Neural cell (in vitro differentiated cells): Measurements from ENCODE around the gene LMAN2. TPM values are rescaled to one million over a fixed set of nuclear protein-coding genes. Genes with fewer than 3 reads are reported as not detected.

Source experiments
- H2AFZ ChIP-seq: fragments of 200-600, 300-800 bp; sonication (generic), shearing (Covaris generic); 2 replicates; pipeline ENCODE4 v1.6.0; 2014; ENCODE audit warnings: low read depth, mild to moderate bottlenecking, antibody characterized with exemption, low read length, moderate library complexity
- H3F3A ChIP-seq: fragments of 200-600 bp; shearing (Covaris generic); 2 replicates; pipeline ENCODE4 v1.6.1; 2016; ENCODE audit warnings: mild to moderate bottlenecking, moderate library complexity, mixed read lengths, antibody characterized with exemption, low read length; ENCODE audit not compliant: insufficient read depth, poor library complexity, severe bottlenecking
- H3K27ac ChIP-seq: fragments of 200-600, 300-800 bp; sonication (generic), shearing (Covaris generic); 2 replicates; pipeline ENCODE4 v1.5.1; 2014; ENCODE audit warnings: mild to moderate bottlenecking, low read length, moderate library complexity
- H3K27me3 ChIP-seq: fragments of 300-800, 200-600 bp; sonication (generic), shearing (Covaris generic); 2 replicates; pipeline ENCODE4 v1.6.0; 2014; ENCODE audit warnings: mild to moderate bottlenecking, low read depth, low read length, moderate library complexity; ENCODE audit not compliant: insufficient read depth
- H3K36me3 ChIP-seq: fragments of 300-800, 200-600 bp; sonication (generic), shearing (Covaris generic); 2 replicates; pipeline ENCODE4 v1.5.1; 2014; ENCODE audit warnings: mild to moderate bottlenecking, antibody characterized with exemption, low read length, moderate library complexity; ENCODE audit not compliant: insufficient read depth
- H3K4me2 ChIP-seq: fragments of 300-800, 200-600 bp; sonication (generic), shearing (Covaris generic); 2 replicates; pipeline ENCODE4 v1.6.0; 2014; ENCODE audit warnings: mild to moderate bottlenecking, low read length
- H3K4me3 ChIP-seq: fragments of 300-800, 200-600 bp; sonication (generic), shearing (Covaris generic); 2 replicates; pipeline ENCODE4 v1.5.1; 2014; ENCODE audit warnings: mild to moderate bottlenecking, low read length, moderate library complexity
- H3K79me2 ChIP-seq: fragments of 200-600 bp; shearing (Covaris generic); replicated peaks from 2 replicates; pipeline ENCODE4 v1.6.0; 2014; ENCODE audit warnings: mild to moderate bottlenecking, low read length, moderate library complexity; ENCODE audit not compliant: insufficient read depth
- H3K9ac ChIP-seq: fragments of 300-800, 200-600 bp; sonication (generic), shearing (Covaris generic); 2 replicates; pipeline ENCODE4 v1.6.1; 2016; ENCODE audit warnings: mild to moderate bottlenecking, low read length, mixed read lengths
- H3K9me2 ChIP-seq: fragments of 200-600 bp; shearing (Covaris generic); 2 replicates; pipeline ENCODE4 v1.6.1; 2016; ENCODE audit warnings: mild to moderate bottlenecking, low read length, mixed read lengths; ENCODE audit not compliant: insufficient read depth
- H3K9me3 ChIP-seq: fragments of 200-600, 300-800 bp; sonication (generic), shearing (Covaris generic); 2 replicates; pipeline ENCODE4 v1.6.1; 2016; ENCODE audit warnings: mild to moderate bottlenecking, mixed run types, low read length, moderate library complexity, mixed read lengths
- H4K20me1 ChIP-seq: fragments of 200-600 bp; shearing (Covaris generic); 2 replicates; pipeline ENCODE4 v1.6.1; 2016; ENCODE audit warnings: mild to moderate bottlenecking, mixed run types; ENCODE audit not compliant: insufficient read depth
- EP300 ChIP-seq: fragments of 450-650 bp; conservative IDR thresholded peaks from 2 replicates; pipeline ENCODE4 v1.6.1; 2014; ENCODE audit warnings: antibody characterized with exemption, mild to moderate bottlenecking, moderate library complexity; ENCODE audit not compliant: poor library complexity, severe bottlenecking
- EZH2 ChIP-seq: fragments of 200-600, 300-800 bp; shearing (Covaris generic), sonication (generic); IDR thresholded peaks from 2 replicates; pipeline ENCODE4 v1.6.1; 2014; ENCODE audit warnings: antibody characterized with exemption, low read length, borderline replicate concordance, mild to moderate bottlenecking; ENCODE audit not compliant: insufficient read depth, poor library complexity, severe bottlenecking
- MXI1 ChIP-seq: fragments of 450-650 bp; conservative IDR thresholded peaks from 2 replicates; pipeline ENCODE4 v1.6.1; 2014; ENCODE audit warnings: antibody characterized with exemption, mild to moderate bottlenecking; ENCODE audit not compliant: poor library complexity, severe bottlenecking
- POLR2AphosphoS5 ChIP-seq: IDR thresholded peaks from 2 replicates; pipeline ENCODE4 v1.6.1; 2012
- RAD21 ChIP-seq: fragments of 450-650 bp; conservative IDR thresholded peaks from 2 replicates; pipeline ENCODE4 v1.6.1; 2014; ENCODE audit warnings: antibody characterized with exemption, mild to moderate bottlenecking, moderate library complexity
- REST ChIP-seq: IDR thresholded peaks from 2 replicates; pipeline ENCODE4 v1.6.1; 2012; ENCODE audit warnings: borderline replicate concordance
- SMC3 ChIP-seq: fragments of 450-650 bp; conservative IDR thresholded peaks from 2 replicates; pipeline ENCODE4 v1.6.1; 2014; ENCODE audit warnings: antibody characterized with exemption, mild to moderate bottlenecking, moderate library complexity; ENCODE audit not compliant: poor library complexity
- TAF1 ChIP-seq: IDR thresholded peaks from 2 replicates; pipeline ENCODE4 v1.6.1; 2012; ENCODE audit warnings: low read depth
- polyA plus RNA-seq: library from polyadenylated mRNA; depleted of rRNA; stranded (reverse); fragments of >200 nt; gene quantifications from 2 replicates; pipeline ENCODE4 v1.2.3, GENCODE V29; 2014
- TF ChIP-seq, protein P1 (sequence below): fragments of 450-650 bp; IDR thresholded peaks from 2 replicates; pipeline ENCODE4 v1.5.1; 2014; ENCODE audit warnings: antibody characterized with exemption, mild to moderate bottlenecking, moderate library complexity; ENCODE audit not compliant: poor library complexity, severe bottlenecking

The LMAN2 gene
- polyA plus RNA-seq, 1 donor from 2014 or later = 155 TPM

DNA sequence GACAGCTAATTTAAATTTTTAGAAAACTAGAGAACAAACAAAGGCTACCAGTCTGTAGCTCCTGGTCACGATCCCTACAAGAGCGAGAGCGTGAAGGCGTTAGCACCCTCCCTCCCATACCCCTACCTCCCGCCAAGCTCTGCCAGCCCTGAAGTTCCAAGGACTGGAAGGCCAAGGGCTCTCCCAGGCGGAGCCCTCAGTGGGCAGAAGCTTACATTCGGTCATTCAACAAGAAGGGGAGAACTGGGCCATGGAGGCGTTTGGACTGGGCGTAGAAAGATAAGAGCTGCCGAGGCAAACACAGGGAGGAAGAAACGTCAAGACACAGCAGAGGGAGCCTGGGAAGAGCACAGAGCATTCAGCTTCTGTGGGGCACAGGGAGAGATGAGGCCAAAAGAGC is 42.7 kb downstream of the LMAN2 start:
- no peak overlapping the region for H3K4me3 ChIP-seq
- H3K27me3 ChIP-seq = no peaks in the 10 kb centered on the region
- no peaks in the 10 kb centered on the region for H3K9me2 ChIP-seq
- H3K36me3 ChIP-seq = no peaks in the 10 kb centered on the region
- no peaks in the 10 kb centered on the region for H3F3A ChIP-seq
- H3K79me2 ChIP-seq = peaks cover 13% of the 10 kb centered on the region
- no peaks in the 10 kb centered on the region for H3K9me3 ChIP-seq
- TF ChIP-seq EP300 (no peak), RAD21 (no peak), POLR2AphosphoS5 (no peak), SMC3 (no peak), REST (no peak), MXI1 (no peak), TAF1 (no peak), EZH2 (no peak)
- TF ChIP-seq, protein P1, sequence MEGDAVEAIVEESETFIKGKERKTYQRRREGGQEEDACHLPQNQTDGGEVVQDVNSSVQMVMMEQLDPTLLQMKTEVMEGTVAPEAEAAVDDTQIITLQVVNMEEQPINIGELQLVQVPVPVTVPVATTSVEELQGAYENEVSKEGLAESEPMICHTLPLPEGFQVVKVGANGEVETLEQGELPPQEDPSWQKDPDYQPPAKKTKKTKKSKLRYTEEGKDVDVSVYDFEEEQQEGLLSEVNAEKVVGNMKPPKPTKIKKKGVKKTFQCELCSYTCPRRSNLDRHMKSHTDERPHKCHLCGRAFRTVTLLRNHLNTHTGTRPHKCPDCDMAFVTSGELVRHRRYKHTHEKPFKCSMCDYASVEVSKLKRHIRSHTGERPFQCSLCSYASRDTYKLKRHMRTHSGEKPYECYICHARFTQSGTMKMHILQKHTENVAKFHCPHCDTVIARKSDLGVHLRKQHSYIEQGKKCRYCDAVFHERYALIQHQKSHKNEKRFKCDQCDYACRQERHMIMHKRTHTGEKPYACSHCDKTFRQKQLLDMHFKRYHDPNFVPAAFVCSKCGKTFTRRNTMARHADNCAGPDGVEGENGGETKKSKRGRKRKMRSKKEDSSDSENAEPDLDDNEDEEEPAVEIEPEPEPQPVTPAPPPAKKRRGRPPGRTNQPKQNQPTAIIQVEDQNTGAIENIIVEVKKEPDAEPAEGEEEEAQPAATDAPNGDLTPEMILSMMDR = no peak
- no peak overlapping the region for H3K27ac ChIP-seq
- H3K9ac ChIP-seq = no peak overlapping the region
- no peak overlapping the region for H3K4me2 ChIP-seq
- no peaks in the 10 kb centered on the region for H4K20me1 ChIP-seq
- H2AFZ ChIP-seq = no peak overlapping the region

GRCh38 chr5:177307544-177308363 is 43.7 kb downstream of the LMAN2 start:
- no peaks in the 10 kb centered on the region for H3K9me3 ChIP-seq
- no peaks in the 10 kb centered on the region for H3K27me3 ChIP-seq
- TF ChIP-seq MXI1 (no peak), SMC3 (no peak), EP300 (no peak), RAD21 (no peak), REST (no peak), TAF1 (no peak), POLR2AphosphoS5 (no peak), EZH2 (no peak)
- TF ChIP-seq, protein P1 = no peak
- peaks cover 14% of the 10 kb centered on the region for H3K79me2 ChIP-seq
- no peak overlapping the region for H3K9ac ChIP-seq
- H3K36me3 ChIP-seq = no peaks in the 10 kb centered on the region
- no peaks in the 10 kb centered on the region for H4K20me1 ChIP-seq
- no peak overlapping the region for H3K4me2 ChIP-seq
- no peaks in the 10 kb centered on the region for H3K9me2 ChIP-seq
- no peaks in the 10 kb centered on the region for H3F3A ChIP-seq
- no peak overlapping the region for H3K4me3 ChIP-seq
- H3K27ac ChIP-seq = no peak overlapping the region
- no peak overlapping the region for H2AFZ ChIP-seq
